Stomach (tissue), 4 donors: Measurements from ENCODE around the gene FAM83F.

Experiments
- EP300 ChIP-seq: sonication (generic); formaldehyde crosslinking; IDR thresholded peaks from one replicate; pipeline ENCODE4 v1.6.1; 2017; ENCODE audit warnings: antibody characterized with exemption
- POLR2A ChIP-seq, 4 donors: fragments of 450-650 bp; IDR thresholded peaks; one replicate each; pipeline ENCODE4 v1.6.1; 2016; ENCODE audit warnings: antibody characterized with exemption in 4 of 4, control low read depth in 2 of 4, mild to moderate bottlenecking in 1 of 4, moderate library complexity in 1 of 4
- POLR2AphosphoS5 ChIP-seq, 3 donors: sonication (generic); formaldehyde crosslinking; IDR thresholded peaks; one replicate each; pipeline ENCODE4 v1.6.1; 2016; ENCODE audit warnings: antibody characterized with exemption in 3 of 3
- TF ChIP-seq, protein P1 (sequence below), 7 experiments: fragments of 450-650 bp in 4 of 7; fragments of 200-600 bp in 3 of 7; sonication (generic) in 3 of 7; IDR thresholded peaks; one replicate each; pipeline ENCODE4 v1.5.1; 2016 to 2019; ENCODE audit warnings: antibody characterized with exemption in 7 of 7, control low read depth in 2 of 7, mild to moderate bottlenecking in 1 of 7

GRCh38 chr22:39972641-39973040 lies 22.1 kb upstream of the FAM83F start:
- TF ChIP-seq, protein P1, sequence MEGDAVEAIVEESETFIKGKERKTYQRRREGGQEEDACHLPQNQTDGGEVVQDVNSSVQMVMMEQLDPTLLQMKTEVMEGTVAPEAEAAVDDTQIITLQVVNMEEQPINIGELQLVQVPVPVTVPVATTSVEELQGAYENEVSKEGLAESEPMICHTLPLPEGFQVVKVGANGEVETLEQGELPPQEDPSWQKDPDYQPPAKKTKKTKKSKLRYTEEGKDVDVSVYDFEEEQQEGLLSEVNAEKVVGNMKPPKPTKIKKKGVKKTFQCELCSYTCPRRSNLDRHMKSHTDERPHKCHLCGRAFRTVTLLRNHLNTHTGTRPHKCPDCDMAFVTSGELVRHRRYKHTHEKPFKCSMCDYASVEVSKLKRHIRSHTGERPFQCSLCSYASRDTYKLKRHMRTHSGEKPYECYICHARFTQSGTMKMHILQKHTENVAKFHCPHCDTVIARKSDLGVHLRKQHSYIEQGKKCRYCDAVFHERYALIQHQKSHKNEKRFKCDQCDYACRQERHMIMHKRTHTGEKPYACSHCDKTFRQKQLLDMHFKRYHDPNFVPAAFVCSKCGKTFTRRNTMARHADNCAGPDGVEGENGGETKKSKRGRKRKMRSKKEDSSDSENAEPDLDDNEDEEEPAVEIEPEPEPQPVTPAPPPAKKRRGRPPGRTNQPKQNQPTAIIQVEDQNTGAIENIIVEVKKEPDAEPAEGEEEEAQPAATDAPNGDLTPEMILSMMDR (IDR thresholded peaks at IDR 0.05) = no peak
- TF ChIP-seq POLR2AphosphoS5 (IDR thresholded peaks at IDR 0.05) = no peak
- TF ChIP-seq EP300 = no peak
- TF ChIP-seq POLR2A (IDR thresholded peaks at IDR 0.05) = no peak
